Stimulated activated CD8-positive, alpha-beta memory T cell treated with anti-CD3 and anti-CD28 coated beads, Interleukin-12 subunit alpha, Interleukin-12 subunit beta, amount 100 ng/mL, for 4 hours (primary cell): ENCODE results near the gene PRR11.
"Not testable (repeated sequence)": the region's sequence is repeated elsewhere in the genome, so short reads cannot be mapped to it uniquely, and the experiment has no call there.

Experiments
- DNase-seq: peaks from one replicate; pipeline ENCODE4 v3.0.0-alpha.2; 2020; ENCODE audit warnings: low read depth

PRR11 gene

GRCh38 chr17:59219992-59220327 lies 64.4 kb downstream of the PRR11 start:
- DNase-seq: no peak

GRCh38 chr17:59220328-59221158 lies 65.0 kb downstream of the PRR11 start, which contains the start of gene GDPD1:
Gene GDPD1, plus strand, starts transcription at chr17:59220511. Its CDS starts 99 bp downstream, at chr17:59220610.
- peak; percentile 96 for DNase-seq

- no peak for DNase-seq
Observed at GRCh38 chr17:59221159-59221847, 65.8 kb downstream of the PRR11 start.

GRCh38 chr17:59223813-59224212 lies 68.3 kb downstream of the PRR11 start:
- DNase-seq: no peak

- not testable (repeated sequence) for DNase-seq
Observed at GRCh38 chr17:59228588-59228987, 73.0 kb downstream of the PRR11 start.

- DNase-seq: no peak
Observed at GRCh38 chr17:59230764-59231163, 75.2 kb downstream of the PRR11 start.

- no peak for DNase-seq
Observed at GRCh38 chr17:59234631-59235030, 79.1 kb downstream of the PRR11 start.

- no peak for DNase-seq
Observed at GRCh38 chr17:59238906-59239305, 83.4 kb downstream of the PRR11 start.

GRCh38 chr17:59244081-59244480 lies 88.5 kb downstream of the PRR11 start:
- DNase-seq: no peak
